CD4-positive, alpha-beta T cell treated with Interleukin-17A for 4 hours (primary cell): Measurements from ENCODE around the gene RBM14.
"Not testable (repeated sequence)": the region's sequence is repeated elsewhere in the genome, so short reads cannot be mapped to it uniquely, and the experiment has no call there.

Source experiments
- DNase-seq: peaks from one replicate; pipeline ENCODE4 v3.0.0-alpha.2; 2020; ENCODE audit warnings: mixed read lengths

RBM14 gene

DNA sequence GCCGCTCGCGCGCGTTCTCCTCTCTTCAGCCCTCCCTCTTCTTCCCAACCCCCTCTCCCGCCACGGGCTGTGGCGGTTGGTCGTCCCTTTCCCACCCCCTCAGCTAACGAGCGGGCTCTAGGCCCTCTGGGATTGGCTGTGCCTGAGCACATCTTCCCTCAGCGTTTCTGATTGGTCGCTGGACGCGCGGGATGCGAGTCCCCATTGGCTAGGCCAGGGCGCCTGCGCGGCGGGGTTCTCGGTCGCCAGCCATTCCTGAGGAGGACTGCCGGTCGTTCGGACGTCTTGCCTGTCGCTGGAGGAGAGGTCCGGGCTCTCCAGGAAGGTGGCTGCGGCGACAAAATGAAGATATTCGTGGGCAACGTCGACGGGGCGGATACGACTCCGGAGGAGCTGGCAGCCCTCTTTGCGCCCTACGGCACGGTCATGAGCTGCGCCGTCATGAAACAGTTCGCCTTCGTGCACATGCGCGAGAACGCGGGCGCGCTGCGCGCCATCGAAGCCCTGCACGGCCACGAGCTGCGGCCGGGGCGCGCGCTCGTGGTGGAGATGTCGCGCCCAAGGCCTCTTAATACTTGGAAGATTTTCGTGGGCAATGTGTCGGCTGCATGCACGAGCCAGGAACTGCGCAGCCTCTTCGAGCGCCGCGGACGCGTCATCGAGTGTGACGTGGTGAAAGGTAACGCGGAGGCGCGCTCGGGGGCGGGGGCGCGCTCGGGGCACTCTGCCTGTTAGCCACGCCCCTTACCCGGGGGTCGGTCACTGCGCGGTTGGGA is at the start of gene RBM14:
RBM14 (plus strand) TSS at position 252 of the 776 bp plus-strand sequence; CDS start at position 343, 91 bp downstream.
- DNase-seq, result peak; percentile 98

DNA sequence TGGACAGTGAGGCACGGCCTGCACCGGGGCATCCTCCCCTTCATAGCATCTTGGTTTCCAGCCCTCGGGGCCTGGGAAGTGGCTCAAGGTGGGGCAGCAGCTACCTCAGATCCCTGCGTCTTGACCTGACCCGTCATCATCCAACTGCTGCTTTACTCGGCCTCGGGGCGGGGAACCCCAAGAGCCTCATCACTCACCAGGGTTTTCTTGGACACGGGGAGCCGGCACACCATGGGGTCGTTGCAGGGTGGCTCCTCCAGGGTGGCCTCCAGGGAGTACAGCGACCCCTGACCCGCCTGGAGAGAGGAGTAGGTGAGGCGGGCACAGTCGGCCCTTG is 48.7 kb upstream of the RBM14 start:
- DNase-seq, result no peak

DNA sequence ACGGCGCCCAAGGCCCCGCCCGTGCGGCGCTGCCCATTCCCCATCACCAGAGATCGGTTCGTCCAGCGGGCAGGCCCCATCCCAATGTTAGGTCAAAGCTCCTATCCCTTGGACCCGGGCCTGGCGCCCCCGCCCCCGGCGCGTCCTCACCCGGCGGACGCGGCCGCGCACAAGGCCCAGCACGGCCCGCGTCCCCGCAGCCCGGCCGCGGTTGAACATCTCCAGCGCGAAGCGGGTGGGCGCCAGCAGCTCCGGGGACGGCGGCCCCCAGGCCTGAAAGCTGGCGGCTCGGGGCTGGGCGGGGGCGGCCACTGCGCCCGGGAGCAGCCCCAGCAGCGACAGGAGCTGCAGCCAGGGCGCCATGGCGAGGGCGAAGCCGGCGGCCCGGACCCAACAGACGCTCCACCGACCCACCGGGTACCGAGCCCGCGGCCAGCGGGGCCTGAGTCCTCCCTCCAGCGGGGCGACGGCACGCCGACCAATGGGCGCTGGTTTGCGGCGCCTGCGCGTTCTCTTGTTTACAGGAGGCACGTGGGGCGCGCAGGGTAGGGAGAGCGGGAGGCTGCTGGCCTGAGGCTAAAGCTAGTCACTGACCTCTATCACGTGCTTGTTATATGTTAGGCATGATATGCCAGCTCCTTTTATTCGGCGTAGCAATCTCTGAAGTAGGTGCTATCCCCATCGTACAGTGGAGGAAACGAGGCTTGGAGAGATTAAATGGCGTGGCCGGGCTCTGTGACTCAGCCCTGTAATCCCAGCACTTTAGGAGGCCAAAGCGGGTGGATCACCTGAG is 48.1 kb upstream of the RBM14 start, which contains the start of gene CTSF:
CTSF (minus strand) TSS at position 483 of the 793 bp plus-strand sequence; CDS start at position 363, 120 bp downstream.
- peak; percentile 82 for DNase-seq

GRCh38 chr11:66569076-66569475 is 47.4 kb upstream of the RBM14 start:
- no peak for DNase-seq

GRCh38 chr11:66570079-66570849 is 46.2 kb upstream of the RBM14 start:
- DNase-seq, result no peak

- no peak for DNase-seq
These were observed 45.6 kb upstream of the RBM14 start for GRCh38 chr11:66570850-66571180.

- peak; percentile 87 for DNase-seq
These were observed 37.3 kb upstream of the RBM14 start for GRCh38 chr11:66579017-66579606.

- DNase-seq, result no peak
These were observed 35.6 kb upstream of the RBM14 start for GRCh38 chr11:66580803-66581202.

- no peak for DNase-seq
These were observed 35.2 kb upstream of the RBM14 start for GRCh38 chr11:66581261-66581660.

DNA sequence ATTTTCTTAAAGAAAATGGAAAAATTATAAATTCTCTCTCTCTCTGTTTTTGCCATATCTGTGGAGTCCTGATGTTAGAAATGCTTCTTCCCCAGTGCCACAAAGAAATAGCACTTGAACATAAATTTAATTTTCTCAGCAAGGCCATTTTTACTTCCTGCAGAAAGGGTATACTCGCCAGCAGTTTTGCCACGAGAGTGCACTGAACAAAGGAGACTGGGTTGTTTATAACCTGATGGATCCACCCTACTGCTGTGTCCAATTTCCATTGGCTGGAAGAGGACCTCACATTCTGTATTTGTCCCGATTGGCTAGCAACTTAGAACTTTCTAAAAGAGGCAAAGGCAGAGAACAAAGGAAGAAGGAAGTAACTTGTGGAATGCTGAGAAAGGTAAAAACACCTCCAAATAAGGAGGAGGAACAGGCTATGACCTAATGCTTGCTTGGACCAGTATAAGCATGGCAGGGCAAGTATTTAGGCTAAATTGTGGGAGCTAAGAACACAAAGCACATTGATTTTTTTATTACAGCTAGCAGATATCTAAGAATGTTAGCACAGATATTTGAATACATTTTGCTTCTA is 33.8 kb upstream of the RBM14 start:
- not testable (repeated sequence) for DNase-seq

DNA sequence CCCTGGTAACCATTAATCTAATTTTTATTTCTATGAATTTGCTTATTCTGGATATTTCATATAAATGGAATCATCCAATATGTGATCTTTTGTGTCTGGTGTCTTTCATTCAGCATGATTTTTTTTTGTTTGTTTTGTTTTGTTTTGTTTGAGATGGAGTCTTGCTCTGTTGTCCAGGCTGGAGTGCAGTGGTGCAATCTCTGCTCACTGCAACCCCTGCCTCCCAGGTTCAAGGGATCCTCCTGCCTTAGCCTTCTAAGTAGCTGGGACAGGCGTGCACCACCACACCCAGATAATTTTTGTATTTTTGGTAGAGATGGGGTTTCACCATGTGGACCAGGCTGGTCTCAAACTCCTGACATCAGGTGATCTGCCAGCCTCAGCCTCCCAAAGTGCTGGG is 31.0 kb upstream of the RBM14 start:
- DNase-seq, result not testable (repeated sequence)

GRCh38 chr11:66586136-66586535 is 30.3 kb upstream of the RBM14 start:
- DNase-seq, result no peak

DNA sequence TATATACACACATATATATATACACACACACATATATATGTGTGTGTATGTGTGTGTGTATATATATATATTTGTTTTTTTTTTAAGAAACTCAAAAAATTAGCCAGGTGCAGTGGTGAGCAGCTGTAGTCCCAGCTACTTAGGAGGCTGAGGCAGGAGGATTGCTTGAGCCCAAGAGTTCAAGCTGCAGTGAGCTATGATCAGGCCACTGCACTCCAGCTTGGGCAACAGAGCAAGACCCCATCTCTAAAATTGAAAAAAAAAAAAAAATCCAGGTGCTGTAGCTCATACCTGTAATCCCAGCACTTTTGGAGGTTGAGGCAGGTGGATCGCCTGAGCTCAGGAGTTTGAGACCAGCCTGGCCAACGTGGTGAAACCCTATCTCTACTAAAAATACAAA is 27.1 kb upstream of the RBM14 start:
- DNase-seq, result not testable (repeated sequence)

DNA sequence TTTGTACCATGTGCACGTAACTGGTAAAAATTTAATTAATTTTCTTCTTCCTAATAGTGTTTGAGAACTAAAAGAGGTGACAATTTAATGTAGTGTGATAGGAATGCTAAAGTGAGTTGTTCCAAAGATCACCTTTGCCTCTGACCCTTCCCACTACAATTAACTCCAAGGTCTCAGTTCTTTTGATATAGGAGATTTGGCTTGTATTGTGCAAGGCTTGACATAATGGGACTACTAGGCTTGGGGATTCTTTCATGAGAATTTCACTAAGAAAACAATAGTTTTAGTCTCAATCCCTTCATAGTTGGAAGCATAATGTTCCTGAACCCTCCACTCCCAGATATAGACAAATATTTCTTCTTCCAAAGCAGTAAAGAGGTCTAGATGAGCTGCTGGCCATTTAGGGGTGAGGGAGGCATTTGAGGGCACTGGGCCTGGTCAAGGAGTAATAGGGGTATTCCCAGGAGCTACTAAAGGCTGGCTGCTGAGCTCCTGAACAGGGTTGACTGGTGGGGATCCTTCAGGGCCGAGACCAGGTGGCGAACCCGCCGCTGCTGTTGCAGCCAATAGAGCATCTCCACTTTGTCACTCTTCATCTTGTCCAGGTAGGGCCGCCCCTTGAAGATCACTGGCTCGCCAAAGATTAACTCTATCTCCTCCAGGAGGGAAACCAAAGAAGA is 26.3 kb upstream of the RBM14 start:
- DNase-seq, result no peak

GRCh38 chr11:66591175-66591574 is 25.3 kb upstream of the RBM14 start:
- no peak for DNase-seq

GRCh38 chr11:66592457-66593302 is 23.8 kb upstream of the RBM14 start, which contains the start of the genes CCDC87 and CCS:
TSS of gene CCDC87 (minus strand) at chr11:66593063. CDS start at chr11:66593015, 48 bp downstream.
TSS of gene CCS (plus strand) at chr11:66593185. CDS start at chr11:66593262, 77 bp downstream.
- peak; percentile 100 for DNase-seq

DNA sequence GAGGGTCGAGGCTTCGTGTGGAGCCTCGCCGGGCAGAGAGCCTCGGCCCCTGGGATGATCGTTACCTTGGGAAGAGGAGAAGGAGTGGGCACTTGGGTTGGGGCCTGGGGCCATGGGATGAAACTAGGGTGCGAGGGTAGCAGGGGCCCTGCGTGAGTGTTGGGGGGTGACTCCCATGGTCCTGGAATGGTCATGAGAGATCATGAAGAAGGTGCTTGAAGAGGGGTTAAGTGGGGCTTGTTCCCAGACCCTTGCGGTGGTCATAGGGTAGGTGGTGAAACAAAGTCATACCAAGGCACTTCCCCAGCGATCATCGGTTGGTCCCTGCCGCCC is 23.2 kb upstream of the RBM14 start:
- DNase-seq, result peak; percentile 21

DNA sequence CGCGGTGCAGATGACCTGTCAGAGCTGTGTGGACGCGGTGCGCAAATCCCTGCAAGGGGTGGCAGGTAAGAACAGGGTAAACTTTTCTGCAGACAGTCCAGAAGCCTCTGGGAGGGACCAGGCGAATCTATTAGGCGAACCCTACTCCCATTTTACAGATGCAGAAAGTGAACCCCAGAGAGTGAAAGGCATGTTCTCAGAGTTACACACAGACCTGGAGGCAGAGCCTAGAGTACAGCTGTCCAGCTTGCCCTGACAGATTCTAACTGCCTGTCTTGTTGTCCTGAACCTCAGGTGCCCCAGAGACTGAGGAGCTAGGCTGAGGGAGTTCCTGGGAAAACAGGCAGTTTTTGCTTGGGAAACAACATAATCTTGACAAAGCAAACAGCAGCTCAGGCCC is 22.8 kb upstream of the RBM14 start:
- no peak for DNase-seq

- no peak for DNase-seq
These were observed 21.1 kb upstream of the RBM14 start for GRCh38 chr11:66595245-66595904.

DNA sequence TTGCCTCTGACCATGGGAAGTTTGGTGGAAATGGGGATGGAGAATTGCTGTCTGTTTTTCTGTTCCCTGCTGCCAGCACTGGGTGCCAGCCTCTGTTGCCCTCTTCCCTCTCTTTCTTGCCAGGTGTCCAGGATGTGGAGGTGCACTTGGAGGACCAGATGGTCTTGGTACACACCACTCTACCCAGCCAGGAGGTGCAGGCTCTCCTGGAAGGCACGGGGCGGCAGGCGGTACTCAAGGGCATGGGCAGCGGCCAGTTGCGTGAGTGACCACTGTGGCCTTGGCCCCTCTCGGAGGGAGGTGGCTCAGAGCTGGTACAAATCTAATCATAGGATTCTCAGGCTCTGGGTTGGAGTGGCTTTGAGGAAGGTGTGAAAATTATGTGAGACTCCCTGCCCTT is 17.4 kb upstream of the RBM14 start:
- no peak for DNase-seq
